Measurements from ENCODE around the gene MAFB.
"Not testable (repeated sequence)": the region's sequence is repeated elsewhere in the genome, so short reads cannot be mapped to it uniquely, and the experiment has no call there.

DNA sequence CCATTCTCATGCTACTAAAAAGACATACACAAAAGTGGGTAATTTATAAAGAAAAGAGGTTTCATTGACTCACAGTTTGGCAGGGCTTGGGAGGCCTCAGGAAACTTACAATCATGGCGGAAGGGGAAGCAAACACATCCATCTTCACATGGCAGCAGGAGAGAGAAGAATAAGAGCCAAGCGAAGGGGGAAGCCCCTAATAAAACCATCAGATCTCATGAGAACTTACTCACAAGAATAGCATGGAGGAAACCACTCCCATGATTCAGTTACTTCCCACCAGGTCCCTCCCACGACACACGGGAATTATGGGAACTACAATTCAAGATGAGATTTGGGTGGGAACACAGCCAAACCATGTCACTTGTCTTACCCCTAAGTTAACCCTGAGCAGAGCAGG lies 47.4 kb upstream of the MAFB start:
- TF ChIP-seq, protein P1, sequence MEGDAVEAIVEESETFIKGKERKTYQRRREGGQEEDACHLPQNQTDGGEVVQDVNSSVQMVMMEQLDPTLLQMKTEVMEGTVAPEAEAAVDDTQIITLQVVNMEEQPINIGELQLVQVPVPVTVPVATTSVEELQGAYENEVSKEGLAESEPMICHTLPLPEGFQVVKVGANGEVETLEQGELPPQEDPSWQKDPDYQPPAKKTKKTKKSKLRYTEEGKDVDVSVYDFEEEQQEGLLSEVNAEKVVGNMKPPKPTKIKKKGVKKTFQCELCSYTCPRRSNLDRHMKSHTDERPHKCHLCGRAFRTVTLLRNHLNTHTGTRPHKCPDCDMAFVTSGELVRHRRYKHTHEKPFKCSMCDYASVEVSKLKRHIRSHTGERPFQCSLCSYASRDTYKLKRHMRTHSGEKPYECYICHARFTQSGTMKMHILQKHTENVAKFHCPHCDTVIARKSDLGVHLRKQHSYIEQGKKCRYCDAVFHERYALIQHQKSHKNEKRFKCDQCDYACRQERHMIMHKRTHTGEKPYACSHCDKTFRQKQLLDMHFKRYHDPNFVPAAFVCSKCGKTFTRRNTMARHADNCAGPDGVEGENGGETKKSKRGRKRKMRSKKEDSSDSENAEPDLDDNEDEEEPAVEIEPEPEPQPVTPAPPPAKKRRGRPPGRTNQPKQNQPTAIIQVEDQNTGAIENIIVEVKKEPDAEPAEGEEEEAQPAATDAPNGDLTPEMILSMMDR (IDR thresholded peaks at IDR 0.05 in 8 of 11, conservative IDR thresholded peaks at IDR 0.05 in 3 of 11), result not testable (repeated sequence)
- not testable (repeated sequence) for TF ChIP-seq POLR2AphosphoS5, POLR2A (IDR thresholded peaks at IDR 0.05)
